Pancreas (tissue), 10 donors: ENCODE data around the gene PEX14. TPM values are rescaled to one million over a fixed set of nuclear protein-coding genes. Genes with fewer than 3 reads are reported as not detected.

Source experiments
- ATAC-seq, 4 donors: fragments of 200-7000 bp; cut with Tn5 transposase; one replicate each; pipeline versions ENCODE4 v1.8.0 to v1.9.1; 2020; ENCODE audit warnings: mild to moderate bottlenecking in 4 of 4, moderate library complexity in 4 of 4
- DNase-seq, 6 donors: peaks; one replicate each; pipeline ENCODE4 v3.0.0-alpha.2; 2020
- FAIRE-seq: peaks from 2 replicates; lab custom pipeline; 2012; peaks lifted over from hg19 to GRCh38; lab: Jason Lieb, UNC
- H3K27ac ChIP-seq, 4 donors: fragments of 200-600 bp; sonication (generic); 1 replicate in 3 of 4; 2 replicates in 1 of 4; pipeline versions ENCODE4 v1.5.0 to v1.8.0; 2020
- H3K27me3 ChIP-seq, 4 donors: fragments of 200-600 bp; one replicate each; pipeline ENCODE4 v1.8.0; 2021
- H3K36me3 ChIP-seq, 3 donors: fragments of 200-600 bp; sonication (generic) in 1 of 3; one replicate each; pipeline versions ENCODE4 v1.5.0 to v1.8.0; 2020 to 2021
- H3K4me1 ChIP-seq, 3 donors: fragments of 200-600 bp; one replicate each; pipeline ENCODE4 v1.8.0; 2021
- H3K4me3 ChIP-seq, 4 donors: fragments of 200-600 bp; sonication (generic) in 2 of 4; one replicate each; pipeline versions ENCODE4 v1.5.0 to v1.8.0; 2020 to 2021
- H3K9me3 ChIP-seq, 4 donors: fragments of 200-600 bp; one replicate each; pipeline ENCODE4 v1.8.0; 2021
- CTCF ChIP-seq, 4 donors: fragments of 200-600 bp; sonication (generic) in 3 of 4; IDR thresholded peaks; one replicate each; pipeline versions ENCODE4 v1.5.0 to v1.8.0; 2021; ENCODE audit warnings: antibody characterized with exemption in 4 of 4
- WGBS, 2 donors: extraction: QIAGEN DNeasy Blood & Tissue Kit; methylation state at CpG; one replicate each; pipeline ENCODE4 v1.1.7; 2013; 5-methylcytosine and 5-hydroxymethylcytosine counted together
- intact Hi-C, 3 donors: fragments of 100-400 bp; cut with DNase I; formaldehyde crosslinking; loops; one replicate each; pipeline versions ENCODE4 v1.11.1 to v1.14.2; 2022
- polyA plus RNA-seq, 2 donors: library from polyadenylated mRNA; stranded (reverse); fragments of 200-250 nt; gene quantifications; one replicate each; pipeline ENCODE4 v1.2.3, GENCODE V29; 2013
- total RNA-seq, 6 donors: library from RNA; stranded (reverse); fragmentation: NEBNext Ultra II Directional in 4 of 6; extraction: Animal tissue kit (Norgen Biotek cat#: 25700) in 4 of 6; gene quantifications; one replicate each; pipeline versions ENCODE4 v1.2.1 to v1.2.4, GENCODE V29; 2021 to 2023
- donor health status: healthy with polysubstance abuse.
- donor health status: DM: no; HTN: no; CAD: no; lungs with moderate emphysema.
- donor health status: DM: no; HTN: no; CAD: no.
- donor health status: control.
- donor health status: control.
- donor health status: Bipolar disorder and iron deficiency.
- donor health status: DM: yes; HTN: yes; CAD: no.
- donor health status: DM: no; HTN: no; CAD: no.
- donor health status: DM: no; HTN: no; CAD: no.
- donor health status: DM: yes; HTN: yes; CAD: no.

PEX14 gene
- total and polyA plus RNA-seq, 8 donors: 6.0 to 12.8 (median 8.2) TPM

GRCh38 chr1:10657088-10657847, 182.5 kb downstream of the PEX14 start:
- Histone ChIP-seq H3K9me3 (no peaks in the 10 kb centered on the region), H3K27ac (no peak overlapping the region), H3K4me3 (no peak overlapping the region), H3K4me1 (no peaks in the 10 kb centered on the region), H3K27me3 (no peaks in the 10 kb centered on the region), H3K36me3 (peaks cover 0 to 18% (median 0%) of the 10 kb centered on the region in 3 donors)
- intact Hi-C loops: no loop called here
- FAIRE-seq (no peak), DNase-seq (no peak), ATAC-seq (no peak)
- WGBS, 2 donors: 87 to 89% methylated on average over 28 to 29 of the region's 29 CpGs
- TF ChIP-seq CTCF (IDR thresholded peaks at IDR 0.05): no peak

GRCh38 chr1:10658396-10659066, 183.8 kb downstream of the PEX14 start:
- 85 to 87% methylated on average over 19 of the region's 19 CpGs for WGBS, 2 donors
- intact Hi-C loops: no loop called here
- FAIRE-seq: no peak

GRCh38 chr1:10659218-10659617, 184.5 kb downstream of the PEX14 start:
- no peaks in the 10 kb centered on the region for H3K27me3 ChIP-seq
- peaks cover 0 to 12% (median 0%) of the 10 kb centered on the region in 3 donors for H3K36me3 ChIP-seq
- DNase-seq (no peak), FAIRE-seq (no peak), ATAC-seq (no peak)
- TF ChIP-seq CTCF (IDR thresholded peaks at IDR 0.05): no peak
- intact Hi-C loops: no loop called here
- WGBS, 2 donors: 94 to 96% methylated on average over 17 to 18 of the region's 18 CpGs
- no peak overlapping the region for H3K4me3 ChIP-seq
- H3K4me1 ChIP-seq: peaks cover 0 to 10% (median 0%) of the 10 kb centered on the region in 3 donors
- no peaks in the 10 kb centered on the region for H3K9me3 ChIP-seq
- no peak overlapping the region for H3K27ac ChIP-seq

More at GRCh38 chr1:10658396-10659066, 183.8 kb downstream of the PEX14 start:
- H3K27ac ChIP-seq: no peak overlapping the region
- H3K4me1 ChIP-seq: peaks cover 0 to 3% (median 0%) of the 10 kb centered on the region in 3 donors
- DNase-seq (no peak), ATAC-seq (no peak)
- H3K4me3 ChIP-seq: no peak overlapping the region
- H3K9me3 ChIP-seq: no peaks in the 10 kb centered on the region
- H3K27me3 ChIP-seq: no peaks in the 10 kb centered on the region
- H3K36me3 ChIP-seq: peaks cover 0 to 17% (median 0%) of the 10 kb centered on the region in 3 donors
- TF ChIP-seq CTCF (IDR thresholded peaks at IDR 0.05): no peak

GRCh38 chr1:10659646-10660540, 185.1 kb downstream of the PEX14 start:
- H3K36me3 ChIP-seq: peaks cover 0 to 12% (median 0%) of the 10 kb centered on the region in 3 donors
- peaks cover 0 to 10% (median 0%) of the 10 kb centered on the region in 3 donors for H3K4me1 ChIP-seq
- no peak for TF ChIP-seq CTCF (IDR thresholded peaks at IDR 0.05)
- 93 to 94% methylated on average over 52 of the region's 52 CpGs for WGBS, 2 donors
- intact Hi-C loops: no loop called here
- no peak overlapping the region for H3K4me3 ChIP-seq
- H3K9me3 ChIP-seq: no peaks in the 10 kb centered on the region
- no peak for FAIRE-seq
- ATAC-seq: no peak
- DNase-seq: no peak
- H3K27ac ChIP-seq: no peak overlapping the region
- H3K27me3 ChIP-seq: no peaks in the 10 kb centered on the region
